HS-27A (cell line): ENCODE data around the gene SC5D.

ENCODE experiments used
- DNase-seq: peaks from one replicate; pipeline ENCODE4 v3.0.0-alpha.2; 2012; ENCODE audit warnings: low read depth, missing footprints

Gene SC5D

DNA sequence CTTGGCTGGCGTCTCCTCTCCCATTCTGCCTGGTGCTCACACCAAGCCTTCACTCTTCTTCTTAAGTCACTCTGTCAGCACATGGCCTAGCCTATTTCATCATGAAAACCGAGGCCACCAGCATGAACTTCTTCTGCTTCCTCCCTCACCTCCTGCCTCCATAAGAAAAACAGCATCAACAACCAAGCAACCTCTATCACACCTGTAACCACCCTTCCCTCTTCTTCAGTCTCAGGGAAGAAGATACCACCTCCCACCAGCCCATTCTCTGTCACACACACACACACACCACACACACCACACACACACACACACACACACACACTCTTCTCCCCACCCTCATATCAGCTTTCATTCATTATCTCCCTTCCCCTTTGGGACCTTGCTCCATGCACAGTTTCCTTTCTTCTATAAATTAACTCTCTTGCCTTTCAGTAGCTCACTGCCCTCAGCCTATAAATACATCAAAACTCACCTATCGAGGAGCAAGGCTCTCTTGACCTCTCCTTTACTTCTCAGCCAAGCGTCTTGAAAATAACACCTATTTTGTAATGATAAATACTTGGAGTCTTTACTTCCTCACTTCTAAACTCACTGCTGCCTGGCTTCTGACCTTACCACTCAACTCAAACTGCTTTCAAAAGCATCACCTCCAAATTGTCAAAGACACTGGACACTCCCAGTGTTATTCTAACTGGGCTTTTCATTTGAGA is 36.6 kb downstream of the SC5D start:
- DNase-seq = no peak

DNA sequence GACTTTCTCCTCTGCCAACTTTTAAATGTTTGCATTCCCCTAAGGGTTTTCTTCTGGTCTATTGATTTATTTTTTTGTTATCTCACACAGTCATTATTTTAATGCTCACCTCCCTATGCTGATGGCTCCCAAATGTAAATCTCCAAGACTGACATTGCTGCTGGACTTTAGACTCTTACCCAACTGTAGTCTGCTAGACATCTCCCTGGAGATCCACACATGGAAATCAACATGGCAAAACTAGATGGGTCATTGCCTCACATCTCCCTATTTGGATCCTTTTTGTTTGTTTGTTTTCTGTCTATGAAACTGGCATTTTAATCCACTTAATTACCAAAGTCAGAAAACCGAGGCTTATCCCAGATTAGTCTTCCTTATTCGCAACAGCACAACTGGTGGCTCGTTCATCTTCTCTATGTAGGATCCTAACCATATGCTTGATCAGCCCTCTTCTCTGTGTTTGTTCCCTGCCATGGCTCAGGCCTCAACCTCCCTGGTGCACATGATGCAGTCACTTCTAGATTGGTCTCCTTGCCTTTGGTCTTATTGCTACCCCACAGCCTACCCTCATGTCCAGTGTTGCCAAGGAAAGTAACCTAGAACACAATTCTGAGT is 37.3 kb downstream of the SC5D start:
- no peak for DNase-seq

- DNase-seq = no peak
Observed at GRCh38 chr11:121330614-121331435, 38.3 kb downstream of the SC5D start.

DNA sequence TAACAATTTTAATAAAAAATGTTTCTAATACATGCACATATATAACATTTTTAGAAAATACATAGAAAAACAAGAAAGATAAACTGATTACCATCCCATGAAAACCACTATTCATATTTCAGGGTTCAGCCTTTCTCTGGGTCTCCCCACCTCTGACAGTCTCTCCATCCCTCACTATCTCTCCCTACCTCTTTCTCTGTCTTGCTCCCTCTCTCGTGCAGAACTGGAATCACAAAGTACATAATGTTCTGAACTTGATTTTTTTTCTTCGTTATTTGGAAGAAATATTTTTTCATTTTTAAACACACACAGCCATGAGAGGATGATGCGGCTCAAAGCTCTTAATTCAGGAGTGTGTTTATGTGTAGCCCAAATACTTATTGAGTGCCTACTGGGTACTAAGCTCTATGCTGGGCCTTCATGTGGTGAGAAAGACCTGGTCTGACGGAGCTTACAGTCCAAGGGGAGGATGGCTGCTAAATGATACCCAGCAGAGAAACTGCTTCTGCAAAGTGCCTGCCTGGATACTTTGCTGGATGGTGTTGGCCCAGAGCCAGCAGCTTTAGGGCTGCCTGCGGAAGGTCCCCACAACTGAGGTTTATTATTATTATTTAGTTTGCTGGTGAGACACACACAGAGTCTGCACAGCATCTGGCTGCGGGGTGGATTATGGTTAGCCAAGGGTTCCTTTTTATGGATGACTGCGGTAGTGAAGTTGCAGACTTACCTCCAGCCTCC is 42.6 kb downstream of the SC5D start:
- no peak for DNase-seq

DNA sequence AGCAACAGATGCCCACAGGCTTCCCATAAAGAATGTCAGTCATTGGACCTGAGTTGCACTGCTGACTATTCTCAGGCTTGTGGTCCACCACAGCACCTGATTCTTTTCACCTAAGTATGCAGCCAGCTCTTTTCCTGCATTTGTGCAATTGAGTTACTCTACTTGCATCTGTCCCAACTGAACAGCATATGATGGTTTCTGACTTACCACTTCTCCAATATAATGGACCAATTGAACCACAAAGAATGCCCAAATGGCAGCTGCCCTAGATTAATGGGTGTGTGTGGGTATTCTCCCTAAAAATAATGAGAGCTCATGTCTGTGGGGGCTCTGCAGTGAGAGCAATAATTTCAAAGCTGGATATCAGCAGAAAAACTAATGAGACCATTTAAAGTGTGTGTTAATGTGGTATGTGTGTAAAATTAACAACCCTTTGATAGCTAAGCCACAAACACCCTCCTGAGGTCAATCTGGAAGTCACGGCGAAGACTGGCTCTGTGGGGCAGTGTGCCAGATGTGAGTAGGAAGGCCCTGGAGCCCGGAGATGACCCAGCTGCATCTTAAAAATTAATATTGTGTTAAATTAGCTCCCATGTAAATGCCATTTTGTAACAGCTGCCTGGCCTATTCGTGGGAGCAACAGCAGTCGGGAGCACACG is 43.8 kb downstream of the SC5D start:
- no peak for DNase-seq

DNA sequence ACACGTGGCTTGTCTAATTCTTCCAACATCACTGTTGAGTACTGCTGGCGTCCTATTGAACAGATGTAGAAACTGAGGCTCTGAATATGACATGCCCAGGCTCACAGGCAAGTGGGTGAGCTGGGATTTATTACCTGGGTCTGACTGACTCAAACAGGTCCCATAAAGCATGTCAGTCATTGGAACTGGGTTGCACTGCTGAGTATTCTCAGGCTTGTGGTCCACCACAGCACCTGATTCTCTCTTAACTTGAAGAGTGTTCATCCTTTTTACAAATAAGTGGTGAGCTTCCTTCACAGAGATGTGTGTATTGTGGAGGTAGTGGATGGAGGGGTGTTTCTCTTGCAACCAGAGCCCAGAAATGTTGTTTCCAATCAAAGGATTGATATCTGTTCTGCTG is 44.5 kb downstream of the SC5D start:
- DNase-seq = no peak

DNA sequence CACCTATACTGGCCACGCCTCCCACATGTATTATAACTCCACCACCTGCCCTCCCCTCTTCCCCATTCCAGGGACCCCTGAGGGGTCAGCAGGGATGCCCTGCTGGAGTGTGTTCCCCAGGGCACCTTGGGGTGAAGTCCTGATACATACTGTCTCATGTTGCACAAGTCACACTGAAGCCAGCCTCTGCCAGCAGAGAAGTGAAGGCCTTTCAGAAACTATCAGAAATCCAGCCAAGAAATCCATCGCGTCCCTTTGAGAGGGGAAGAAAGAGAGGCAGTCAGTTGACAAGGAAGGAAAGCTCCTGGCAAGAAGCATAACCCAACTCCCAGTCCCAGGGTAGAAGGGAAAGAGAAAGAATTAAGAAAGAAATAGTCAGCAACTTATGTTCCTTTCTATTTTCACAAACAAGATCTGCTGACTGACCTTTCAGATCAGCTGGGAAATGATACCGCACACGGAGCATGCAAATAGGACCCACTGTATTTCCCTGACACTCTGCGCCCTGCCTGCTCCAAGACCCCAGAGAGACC is 45.2 kb downstream of the SC5D start:
- no peak for DNase-seq

- DNase-seq = no peak
Observed at GRCh38 chr11:121338536-121338935, 46.0 kb downstream of the SC5D start.

- DNase-seq = no peak
Observed at GRCh38 chr11:121340032-121340580, 47.5 kb downstream of the SC5D start.

- no peak for DNase-seq
Observed at GRCh38 chr11:121341609-121342008, 49.0 kb downstream of the SC5D start.

DNA sequence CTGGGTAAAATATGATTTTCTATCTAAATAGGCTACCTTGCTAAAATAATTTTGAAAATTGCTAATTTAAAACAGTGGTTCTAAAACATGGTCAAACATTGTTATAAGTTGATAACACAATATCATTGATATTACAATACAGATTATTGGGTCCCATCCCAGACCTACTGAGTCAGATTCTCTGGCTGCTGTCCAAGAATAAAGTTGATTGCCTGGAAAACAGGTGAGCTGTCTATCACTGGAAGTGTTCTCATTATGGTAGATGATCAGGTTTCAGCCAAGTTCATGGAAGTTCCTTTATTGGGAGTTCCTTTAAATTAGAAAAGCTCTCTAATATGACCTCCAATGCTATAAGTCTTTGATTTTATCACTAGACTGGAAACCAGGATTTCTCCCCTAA is 52.3 kb downstream of the SC5D start:
- no peak for DNase-seq

DNA sequence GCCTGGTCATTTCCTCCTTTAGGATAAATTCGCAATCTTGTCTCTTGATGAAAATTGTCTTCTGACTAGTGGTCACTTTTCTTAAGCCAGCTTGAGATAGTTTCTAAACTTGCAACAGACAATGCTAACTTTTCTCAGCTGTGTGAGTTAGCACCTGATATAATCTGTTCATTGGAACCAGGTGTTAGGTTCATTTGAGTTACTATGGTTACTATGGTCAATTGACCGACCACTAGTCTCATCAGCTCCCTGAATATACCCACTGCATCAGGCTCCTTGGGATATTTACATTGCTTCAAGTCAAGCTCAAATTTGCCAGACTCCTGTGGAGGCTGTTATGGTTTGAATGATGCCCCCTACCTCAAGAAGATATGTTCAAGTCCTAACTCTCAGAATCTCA is 54.5 kb downstream of the SC5D start:
- DNase-seq = no peak

DNA sequence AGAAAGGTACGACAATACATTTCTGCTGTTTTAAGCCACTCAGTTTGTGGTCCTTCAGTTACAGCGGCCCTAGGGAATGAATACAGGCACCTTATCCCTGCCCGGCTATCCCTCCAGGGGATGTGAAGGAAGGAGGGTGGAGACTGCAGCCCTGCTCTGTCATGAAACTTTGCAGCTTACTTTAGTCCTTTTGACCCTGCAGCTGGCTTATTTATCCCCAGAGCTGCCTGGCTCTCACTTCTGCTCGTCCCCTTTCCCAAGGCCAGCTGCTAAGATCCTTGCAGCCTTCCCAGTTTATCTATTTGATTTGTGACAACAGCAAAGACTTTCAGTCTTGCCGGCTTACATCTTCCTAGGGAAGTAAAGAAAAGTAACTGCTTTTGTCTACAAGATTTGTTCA is 55.2 kb downstream of the SC5D start:
- DNase-seq = no peak

- DNase-seq = no peak
Observed at GRCh38 chr11:121348220-121348875, 55.8 kb downstream of the SC5D start.

DNA sequence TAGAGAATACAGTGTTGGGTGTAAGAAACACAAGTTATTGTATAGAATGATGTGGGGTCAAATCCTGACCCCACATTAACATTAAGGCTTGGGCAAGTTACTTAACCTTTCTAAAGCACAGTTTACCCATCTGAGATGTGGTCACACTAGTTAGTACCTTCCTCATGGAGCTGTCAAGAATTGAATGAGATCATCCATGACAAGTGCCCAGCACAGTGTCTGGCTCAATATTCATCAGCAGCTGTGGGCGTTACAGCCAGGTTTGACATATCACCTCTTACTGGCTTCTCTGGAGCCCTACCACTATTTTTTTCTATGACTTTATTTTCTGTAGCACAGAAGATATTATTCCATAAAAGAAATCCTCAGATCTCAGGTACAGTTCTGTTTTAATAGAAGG is 57.2 kb downstream of the SC5D start:
- no peak for DNase-seq

GRCh38 chr11:121350314-121351082 is 57.9 kb downstream of the SC5D start:
- no peak for DNase-seq

DNA sequence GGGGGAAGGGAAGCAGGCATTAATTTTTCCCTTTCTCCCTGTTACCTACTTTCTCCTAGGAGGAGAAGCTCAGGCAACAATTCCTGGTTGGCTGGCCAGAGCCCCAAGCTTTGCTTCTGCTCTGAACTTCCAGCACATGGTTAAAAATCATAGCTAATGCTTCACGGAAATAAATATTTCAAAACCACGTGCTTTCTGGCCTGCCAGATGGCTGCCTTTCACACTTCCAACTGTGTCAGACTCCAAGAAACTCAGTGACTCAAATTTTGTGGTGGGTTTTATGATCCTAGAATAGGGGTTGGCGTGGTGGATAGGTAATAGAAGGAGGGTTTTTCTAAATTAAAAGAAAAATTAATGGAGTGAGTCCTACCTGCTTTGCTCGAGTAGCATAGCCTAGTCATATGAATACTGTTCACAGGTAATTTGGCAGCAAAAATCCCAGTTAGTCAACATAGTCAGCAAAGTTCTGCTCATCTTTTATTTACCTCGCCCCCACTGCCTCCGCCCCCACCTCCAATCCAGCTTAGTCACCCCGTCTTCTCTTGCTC is 58.6 kb downstream of the SC5D start:
- DNase-seq = no peak

- no peak for DNase-seq
Observed at GRCh38 chr11:121352251-121352891, 59.8 kb downstream of the SC5D start.

- DNase-seq = no peak
Observed at GRCh38 chr11:121354192-121354591, 61.6 kb downstream of the SC5D start.
